IPS-NIHi7 (cell line): ENCODE results near the gene ELMO1.

ENCODE experiments used
- DNase-seq: peaks from one replicate; pipeline ENCODE4 v3.0.0; 2012; ENCODE audit warnings: mixed read lengths; ENCODE audit errors: extremely low spot score

ELMO1 gene

GRCh38 chr7:37027557-37028341, 420.9 kb downstream of the ELMO1 start:
- no peak for DNase-seq

DNA sequence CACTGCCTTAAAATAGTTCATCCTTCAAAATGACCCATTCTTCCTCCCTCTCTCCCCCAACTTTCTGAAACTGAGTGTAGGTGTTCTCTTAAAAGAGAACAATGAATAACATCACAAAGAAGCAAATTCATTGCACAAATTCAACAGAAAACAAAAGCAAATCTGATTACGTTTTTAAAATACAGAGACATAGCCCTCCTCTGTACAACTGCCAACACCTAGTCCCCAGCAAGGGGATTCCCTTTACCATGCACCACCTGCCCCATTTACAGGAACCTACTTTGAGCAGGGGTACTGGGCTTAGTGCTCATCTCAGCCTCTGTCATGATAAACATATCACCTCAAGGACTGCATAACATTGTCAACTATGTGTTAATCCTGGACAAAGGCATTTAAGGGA, 421.6 kb downstream of the ELMO1 start:
- no peak for DNase-seq

- DNase-seq, result no peak
These were observed 429.7 kb downstream of the ELMO1 start for GRCh38 chr7:37018954-37019353.

- DNase-seq, result no peak
These were observed 432.4 kb downstream of the ELMO1 start for GRCh38 chr7:37016064-37016878.

DNA sequence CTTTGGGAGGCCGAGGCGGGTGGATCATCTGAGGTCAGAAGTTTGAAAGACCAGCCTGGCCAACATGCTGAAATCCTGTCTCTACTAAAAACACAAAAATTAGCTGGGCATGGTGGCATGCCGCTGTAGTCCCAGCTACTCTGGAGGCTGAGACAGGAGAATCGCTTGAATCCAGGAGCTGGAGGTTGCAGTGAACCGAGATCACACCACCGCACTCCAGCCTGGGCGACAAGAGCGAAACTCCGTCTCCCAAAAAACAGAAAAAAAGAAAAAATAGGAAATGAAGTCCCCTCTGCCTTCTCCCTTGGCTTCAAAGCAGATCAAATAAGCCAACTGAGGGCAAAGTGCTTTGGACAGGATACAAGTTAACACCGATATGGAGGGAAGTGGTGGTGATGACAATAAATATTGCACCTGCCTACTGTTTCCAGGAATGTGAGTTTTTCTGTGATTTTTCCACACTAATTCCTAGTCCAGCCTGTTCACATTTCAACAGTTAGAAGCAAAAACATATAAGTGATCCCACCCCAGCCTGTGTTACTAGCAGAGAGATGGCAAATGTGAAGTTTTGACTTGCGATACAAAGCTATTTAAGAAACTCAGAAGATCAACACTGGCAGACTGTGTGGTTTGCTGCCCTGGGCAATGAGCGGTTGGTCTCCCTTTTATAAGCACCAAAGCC, 433.2 kb downstream of the ELMO1 start:
- no peak for DNase-seq

- DNase-seq, result no peak
These were observed 434.9 kb downstream of the ELMO1 start for GRCh38 chr7:37013771-37014170.

DNA sequence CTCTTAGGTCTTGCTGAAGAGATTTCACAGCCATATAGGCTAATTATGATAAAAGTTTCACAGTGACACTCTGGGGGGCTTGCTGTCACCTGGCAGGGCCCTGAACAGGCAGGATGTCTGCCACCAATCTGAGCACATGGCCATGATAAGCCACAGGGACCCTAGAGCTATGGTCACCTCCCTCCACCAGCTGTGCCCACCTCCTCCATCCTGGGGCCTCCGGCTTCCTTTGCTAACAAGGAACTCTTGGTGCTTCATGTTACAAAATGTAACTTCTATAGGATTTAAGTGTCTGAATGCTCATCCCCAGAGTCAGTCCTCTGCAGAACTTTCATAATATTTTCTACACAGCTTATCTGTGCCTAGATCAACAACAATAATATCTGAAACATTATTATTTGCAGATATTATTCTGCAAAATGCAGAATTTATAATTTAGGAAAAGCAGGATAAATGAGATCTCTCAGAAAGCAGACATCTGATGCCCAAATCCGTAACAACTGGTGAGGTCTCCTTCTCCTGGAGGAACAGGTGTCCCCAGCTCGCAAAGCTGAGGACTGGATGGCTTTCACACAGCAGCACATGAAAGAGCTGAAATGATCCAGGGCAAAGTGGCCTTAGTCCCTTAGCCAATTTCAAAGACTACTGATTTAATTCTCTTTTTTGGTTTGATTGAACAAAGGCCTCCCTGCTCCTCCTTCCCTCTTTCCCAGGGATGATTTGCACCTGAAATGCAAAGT, 437.3 kb downstream of the ELMO1 start:
- no peak for DNase-seq

- DNase-seq, result no peak
These were observed 439.5 kb downstream of the ELMO1 start for GRCh38 chr7:37009125-37009675.

DNA sequence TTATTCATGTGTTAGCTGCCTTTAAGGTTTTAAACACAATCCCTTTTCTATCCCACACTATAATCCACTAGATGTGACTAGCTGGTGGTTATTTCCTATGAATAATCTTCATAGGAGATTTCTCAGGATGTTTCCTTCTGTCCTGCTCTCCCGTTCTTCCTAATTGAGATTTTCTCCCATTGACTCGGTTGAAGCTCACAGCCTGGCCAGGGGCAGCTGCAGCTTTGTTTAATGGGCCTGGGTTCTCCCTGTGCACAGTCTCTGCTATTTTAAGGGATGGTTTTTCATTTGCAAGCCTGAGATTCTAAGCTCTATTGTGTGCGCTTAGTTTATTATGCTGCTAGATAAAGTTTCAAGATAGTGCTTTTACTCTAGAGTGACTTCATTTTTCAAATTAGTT, 441.0 kb downstream of the ELMO1 start:
- DNase-seq, result no peak

DNA sequence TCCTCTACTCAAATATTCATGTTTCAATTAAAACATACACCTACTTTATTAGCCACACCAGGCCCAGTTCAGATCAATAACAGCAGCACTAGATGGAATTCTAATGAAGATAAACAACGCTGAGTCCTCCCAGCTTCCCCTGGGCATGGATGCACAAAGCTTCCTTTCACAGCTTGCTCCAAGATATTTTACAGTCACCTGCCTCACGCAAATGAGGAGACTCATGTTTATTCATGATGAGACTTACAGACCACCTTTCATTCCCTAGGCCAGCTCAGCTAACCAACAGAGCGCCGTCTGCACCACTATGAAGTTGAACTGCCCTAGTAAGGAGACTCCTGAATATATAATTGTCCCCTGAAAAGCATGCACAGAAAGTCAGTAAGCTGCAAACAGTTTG, 441.4 kb downstream of the ELMO1 start:
- DNase-seq, result no peak

GRCh38 chr7:37006764-37007163, 441.9 kb downstream of the ELMO1 start:
- DNase-seq, result no peak

DNA sequence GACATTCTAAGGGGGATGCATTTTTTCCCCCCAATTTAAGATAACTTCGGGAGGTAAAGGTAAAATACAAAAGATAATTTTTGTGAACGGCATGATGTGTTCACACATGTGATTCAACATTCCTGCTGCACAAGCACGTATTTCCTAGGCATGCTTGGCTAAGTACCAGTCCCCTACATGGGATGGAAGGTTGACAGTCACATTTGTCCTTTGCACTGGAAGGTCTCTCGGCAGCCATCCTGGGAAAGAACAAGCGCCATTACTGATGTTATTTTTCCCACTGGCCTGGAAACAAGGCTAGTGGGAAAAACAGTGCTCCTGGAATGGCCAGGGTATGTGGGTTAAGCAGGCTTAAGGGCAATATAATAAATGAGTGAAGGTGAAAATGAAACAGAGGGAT, 448.2 kb downstream of the ELMO1 start:
- DNase-seq, result no peak

DNA sequence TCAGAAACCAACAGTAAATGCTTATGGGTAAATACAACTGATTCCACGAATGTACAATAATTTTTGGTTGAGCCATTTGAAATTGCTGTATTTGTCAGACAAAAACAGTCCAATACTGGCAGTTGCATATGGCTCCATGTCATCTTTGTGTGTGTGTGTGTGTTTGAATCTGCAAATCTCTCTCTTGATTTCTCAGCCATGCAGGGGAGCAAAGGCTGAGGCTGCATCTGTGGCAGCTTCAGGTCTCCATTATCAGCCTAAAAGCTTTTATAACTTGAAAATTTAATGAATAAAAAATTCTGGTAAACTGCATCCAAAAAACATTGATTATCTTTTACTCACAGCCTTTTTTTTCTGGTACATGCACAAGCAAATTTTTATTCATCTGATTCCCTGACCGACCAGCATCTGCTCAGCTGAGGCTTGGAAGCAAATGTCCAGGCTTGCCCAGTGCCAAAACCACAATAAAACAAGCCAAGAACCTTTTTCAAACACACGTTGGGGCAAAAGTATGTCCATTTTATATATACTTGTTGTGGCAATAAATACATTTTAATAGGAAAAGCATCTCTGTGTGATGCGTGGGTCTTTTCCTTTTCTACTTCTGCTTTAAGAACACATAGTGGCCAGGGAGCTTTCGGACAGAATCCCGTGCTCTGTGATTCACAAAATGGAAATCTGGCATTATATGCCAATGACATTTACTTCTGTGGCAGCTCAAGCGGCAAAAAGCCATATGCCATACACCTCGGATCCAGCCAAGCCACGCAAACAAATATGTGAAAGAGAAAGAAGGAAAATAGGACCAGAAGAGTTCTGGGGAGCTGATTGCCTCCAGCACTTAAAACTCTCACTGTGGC, 448.8 kb downstream of the ELMO1 start:
- DNase-seq, result no peak

- DNase-seq, result no peak
These were observed 452.9 kb downstream of the ELMO1 start for GRCh38 chr7:36995776-36996175.

DNA sequence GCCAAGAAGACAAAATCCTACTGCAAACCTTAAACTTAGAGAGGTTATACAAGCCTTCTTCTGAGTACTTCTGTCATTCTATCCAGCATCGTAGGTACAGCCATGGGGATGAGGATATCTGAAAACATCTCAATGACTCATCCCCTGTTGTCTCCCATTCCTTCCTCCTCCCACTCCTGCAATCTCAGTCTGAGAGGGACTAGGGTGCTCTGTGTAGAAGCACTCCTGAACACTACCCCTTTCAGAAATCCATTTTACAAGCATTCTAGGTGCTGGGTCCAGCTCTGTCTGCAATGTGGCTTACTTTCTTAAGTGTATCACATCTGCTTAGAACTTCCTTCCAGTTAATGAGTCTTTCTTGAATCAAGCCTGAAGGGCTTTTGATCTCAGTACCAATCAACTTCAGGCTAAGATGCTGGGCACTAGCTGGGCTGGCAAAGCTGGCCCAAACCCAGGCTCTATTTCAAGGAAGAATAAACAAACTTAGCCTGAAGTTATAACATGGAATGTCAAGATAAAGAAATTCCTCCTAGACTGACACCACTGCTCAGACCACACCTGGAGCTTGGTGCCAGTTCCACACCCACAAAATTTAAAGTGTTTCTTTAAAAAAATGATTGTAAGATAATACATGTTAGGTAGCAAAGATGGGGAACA, 454.1 kb downstream of the ELMO1 start:
- DNase-seq, result no peak

DNA sequence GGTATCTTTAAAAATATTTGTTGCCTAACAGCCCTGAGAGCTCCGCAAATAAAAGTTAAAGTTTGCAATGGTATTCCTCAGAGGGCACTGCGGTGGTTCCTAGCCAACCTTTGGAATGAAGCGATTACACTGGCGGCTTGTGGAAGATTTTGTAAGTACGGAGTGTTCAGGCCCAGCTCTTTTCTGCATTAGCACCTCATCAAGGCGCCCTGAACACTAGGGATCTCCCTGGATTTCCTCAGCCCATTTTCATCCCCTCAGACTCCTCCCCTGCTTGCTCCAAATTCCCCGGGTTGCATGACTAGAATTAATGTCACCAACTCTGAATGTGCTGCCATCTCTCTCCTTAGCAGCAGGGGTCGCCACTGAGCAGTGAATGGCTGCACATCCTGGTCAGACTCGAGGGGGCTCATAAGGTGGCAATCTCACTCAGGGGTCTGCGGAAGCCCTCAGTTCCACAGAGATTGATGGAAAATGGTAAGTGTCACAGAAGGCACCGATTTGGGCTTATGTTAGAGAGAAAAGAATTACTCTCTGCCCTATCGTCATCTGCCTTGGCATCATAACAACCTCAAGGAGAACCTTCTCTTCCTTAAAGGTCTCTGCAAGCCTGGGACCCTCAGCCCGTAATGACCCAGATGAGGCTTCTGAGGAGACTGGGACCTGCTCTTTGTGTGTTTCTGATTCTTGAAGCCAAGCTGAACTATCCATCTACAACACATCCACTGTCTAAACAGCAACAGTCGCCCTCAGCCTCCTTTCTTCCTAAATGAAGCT, 461.5 kb downstream of the ELMO1 start:
- peak; percentile 93 for DNase-seq

- peak; percentile 52 for DNase-seq
These were observed 462.1 kb downstream of the ELMO1 start for GRCh38 chr7:36986511-36986933.

GRCh38 chr7:36985866-36986400, 462.7 kb downstream of the ELMO1 start:
- no peak for DNase-seq

GRCh38 chr7:36985316-36985715, 463.3 kb downstream of the ELMO1 start:
- DNase-seq, result no peak
